SKM-1 treated with dmso at 0.1 percent for 144 hours (cell line): ENCODE data around the gene DAZL.

Experiments used
- DNase-seq: peaks from one replicate; lab custom pipeline; 2025; ENCODE audit not compliant: unreplicated experiment; lab: John Stamatoyannopoulos, UW

DAZL gene

GRCh38 chr3:16604887-16605602, at the start of gene DAZL:
TSS of gene DAZL (minus strand) at chr3:16605423. CDS start at chr3:16605205, 218 bp downstream.
- no peak for DNase-seq

GRCh38 chr3:16654976-16655375, 49.8 kb upstream of the DAZL start:
- DNase-seq, result no peak

GRCh38 chr3:16653712-16654111, 48.5 kb upstream of the DAZL start:
- no peak for DNase-seq

- no peak for DNase-seq
Measured at GRCh38 chr3:16647668-16648067, 42.4 kb upstream of the DAZL start.

GRCh38 chr3:16639806-16640205, 34.6 kb upstream of the DAZL start:
- DNase-seq, result no peak

- no peak for DNase-seq
Measured at GRCh38 chr3:16633948-16634347, 28.7 kb upstream of the DAZL start.

GRCh38 chr3:16632395-16632794, 27.2 kb upstream of the DAZL start:
- DNase-seq, result no peak

- no peak for DNase-seq
Measured at GRCh38 chr3:16618721-16619120, 13.5 kb upstream of the DAZL start.

GRCh38 chr3:16617155-16617554, 11.9 kb upstream of the DAZL start:
- DNase-seq, result peak; percentile 42

- DNase-seq, result no peak
Measured at GRCh38 chr3:16616083-16616482, 10.9 kb upstream of the DAZL start.

GRCh38 chr3:16614033-16615031, 9.1 kb upstream of the DAZL start:
- no peak for DNase-seq

- DNase-seq, result no peak
Measured at GRCh38 chr3:16609927-16610580, 4.8 kb upstream of the DAZL start.

GRCh38 chr3:16608816-16609215, 3.6 kb upstream of the DAZL start:
- no peak for DNase-seq

- DNase-seq, result no peak
Measured at GRCh38 chr3:16607718-16608117, 2.5 kb upstream of the DAZL start.

GRCh38 chr3:16606398-16606797, 1.2 kb upstream of the DAZL start:
- DNase-seq, result no peak

- DNase-seq, result no peak
Measured at GRCh38 chr3:16605966-16606365, 743 bp upstream of the DAZL start.

- no peak for DNase-seq
Measured at GRCh38 chr3:16604433-16604832, 790 bp downstream of the DAZL start.

GRCh38 chr3:16601537-16602005, 3.7 kb downstream of the DAZL start:
- no peak for DNase-seq

- DNase-seq, result peak; percentile 74
Measured at GRCh38 chr3:16600780-16601536, 4.3 kb downstream of the DAZL start.

- no peak for DNase-seq
Measured at GRCh38 chr3:16599694-16600093, 5.5 kb downstream of the DAZL start.
